Osteoblast (primary cell): Measurements from ENCODE around the gene MRPL34. TPM values are rescaled to one million over a fixed set of nuclear protein-coding genes. Genes with fewer than 3 reads are reported as not detected.

Experiments used
- DNase-seq: peaks from one replicate; pipeline ENCODE4 v3.0.0; 2011; ENCODE audit warnings: low spot score, mixed read lengths; ENCODE audit not compliant: insufficient read length; ENCODE audit errors: missing footprints
- H2AFZ ChIP-seq: 2 replicates; pipeline ENCODE4 v1.6.0; 2011; ENCODE audit warnings: mild to moderate bottlenecking, low read length
- H3K27ac ChIP-seq: 2 replicates; pipeline ENCODE4 v1.5.1; 2011; ENCODE audit warnings: mild to moderate bottlenecking, low read depth, low read length, moderate library complexity
- H3K27me3 ChIP-seq: 2 replicates; pipeline ENCODE4 v1.6.0; 2012; ENCODE audit warnings: mild to moderate bottlenecking, control low read depth, inconsistent platforms, low read length, moderate library complexity; ENCODE audit not compliant: insufficient read depth
- H3K36me3 ChIP-seq: 2 replicates; pipeline ENCODE4 v1.5.1; 2011; ENCODE audit warnings: mild to moderate bottlenecking, low read length, control low read depth, moderate library complexity; ENCODE audit not compliant: insufficient read depth
- H3K4me1 ChIP-seq: 2 replicates; pipeline ENCODE4 v1.5.1; 2011; ENCODE audit warnings: mild to moderate bottlenecking, low read length, control low read depth, moderate library complexity; ENCODE audit not compliant: insufficient read depth
- H3K4me2 ChIP-seq: 2 replicates; pipeline ENCODE4 v1.6.0; 2011; ENCODE audit warnings: mild to moderate bottlenecking, low read length; ENCODE audit not compliant: insufficient read depth
- H3K4me3 ChIP-seq: fragments of 200-600 bp; sonication (generic); 3 replicates; pipeline ENCODE4 v1.5.1; 2012; ENCODE audit warnings: mild to moderate bottlenecking, low read length, inconsistent platforms; ENCODE audit not compliant: insufficient read depth
- H3K79me2 ChIP-seq: 2 replicates; pipeline ENCODE4 v1.6.0; 2012; ENCODE audit warnings: mild to moderate bottlenecking, low read length, control low read depth, inconsistent platforms; ENCODE audit not compliant: insufficient read depth
- H3K9me3 ChIP-seq: 2 replicates; pipeline ENCODE4 v1.5.1; 2011; ENCODE audit warnings: low read depth, low read length, control low read depth
- H4K20me1 ChIP-seq: 2 replicates; pipeline ENCODE4 v1.6.0; 2012; ENCODE audit warnings: mild to moderate bottlenecking, low read length, control low read depth; ENCODE audit not compliant: insufficient read depth
- CTCF ChIP-seq: IDR thresholded peaks from 2 replicates; pipeline ENCODE4 v1.5.1; 2011; ENCODE audit warnings: mild to moderate bottlenecking, low read depth, low read length, moderate library complexity; ENCODE audit errors: extremely low read depth
- total RNA-seq: library from RNA; depleted of rRNA; stranded (reverse); fragments of >200 nt; gene quantifications from 2 replicates; pipeline ENCODE4 v1.2.3, GENCODE V29; 2012

Gene MRPL34
- total RNA-seq, 1 donor: 40.5 TPM

- Histone ChIP-seq H3K79me2 (no peaks in the 10 kb centered on the region), H4K20me1 (no peaks in the 10 kb centered on the region), H3K4me3 (no peak overlapping the region), H3K4me2 (no peak overlapping the region), H3K36me3 (no peaks in the 10 kb centered on the region), H3K27me3 (no peaks in the 10 kb centered on the region), H2AFZ (no peak overlapping the region), H3K27ac (no peak overlapping the region), H3K9me3 (no peaks in the 10 kb centered on the region), H3K4me1 (peaks cover 11% of the 10 kb centered on the region)
- TF ChIP-seq CTCF: no peak
- DNase-seq: peak; percentile 92
Measured at GRCh38 chr19:17327654-17328516, 22.2 kb downstream of the MRPL34 start.

- TF ChIP-seq CTCF: no peak
- H3K4me1 ChIP-seq: peaks cover 11% of the 10 kb centered on the region
- H4K20me1 ChIP-seq: no peaks in the 10 kb centered on the region
- H2AFZ ChIP-seq: no peak overlapping the region
- H3K4me2 ChIP-seq: no peak overlapping the region
- no peaks in the 10 kb centered on the region for H3K27me3 ChIP-seq
- DNase-seq: peak; percentile 76
- H3K9me3 ChIP-seq: no peaks in the 10 kb centered on the region
- no peak overlapping the region for H3K27ac ChIP-seq
- no peak overlapping the region for H3K4me3 ChIP-seq
- H3K36me3 ChIP-seq: no peaks in the 10 kb centered on the region
- no peaks in the 10 kb centered on the region for H3K79me2 ChIP-seq
Measured at GRCh38 chr19:17328517-17329365, 23.1 kb downstream of the MRPL34 start.

GRCh38 chr19:17329366-17330261 lies 23.9 kb downstream of the MRPL34 start:
- no peak for TF ChIP-seq CTCF

More at GRCh38 chr19:17329366-17330261, 23.9 kb downstream of the MRPL34 start:
- Histone ChIP-seq H3K4me1 (peaks cover 18% of the 10 kb centered on the region), H3K4me3 (no peak overlapping the region), H4K20me1 (no peaks in the 10 kb centered on the region), H3K79me2 (no peaks in the 10 kb centered on the region), H3K9me3 (no peaks in the 10 kb centered on the region), H3K27ac (no peak overlapping the region), H3K4me2 (no peak overlapping the region), H3K27me3 (no peaks in the 10 kb centered on the region), H2AFZ (no peak overlapping the region), H3K36me3 (no peaks in the 10 kb centered on the region)
- peak; percentile 89 for DNase-seq
